Osteoblast (primary cell): ENCODE measurements around the gene SENP3. TPM values are rescaled to one million over a fixed set of nuclear protein-coding genes. Genes with fewer than 3 reads are reported as not detected.

ENCODE experiments used
- DNase-seq: peaks from one replicate; pipeline ENCODE4 v3.0.0; 2011; ENCODE audit warnings: low spot score, mixed read lengths; ENCODE audit not compliant: insufficient read length; ENCODE audit errors: missing footprints
- H2AFZ ChIP-seq: 2 replicates; pipeline ENCODE4 v1.6.0; 2011; ENCODE audit warnings: mild to moderate bottlenecking, low read length
- H3K27ac ChIP-seq: 2 replicates; pipeline ENCODE4 v1.5.1; 2011; ENCODE audit warnings: mild to moderate bottlenecking, low read depth, low read length, moderate library complexity
- H3K27me3 ChIP-seq: 2 replicates; pipeline ENCODE4 v1.6.0; 2012; ENCODE audit warnings: mild to moderate bottlenecking, control low read depth, inconsistent platforms, low read length, moderate library complexity; ENCODE audit not compliant: insufficient read depth
- H3K36me3 ChIP-seq: 2 replicates; pipeline ENCODE4 v1.5.1; 2011; ENCODE audit warnings: mild to moderate bottlenecking, low read length, control low read depth, moderate library complexity; ENCODE audit not compliant: insufficient read depth
- H3K4me1 ChIP-seq: 2 replicates; pipeline ENCODE4 v1.5.1; 2011; ENCODE audit warnings: mild to moderate bottlenecking, low read length, control low read depth, moderate library complexity; ENCODE audit not compliant: insufficient read depth
- H3K4me2 ChIP-seq: 2 replicates; pipeline ENCODE4 v1.6.0; 2011; ENCODE audit warnings: mild to moderate bottlenecking, low read length; ENCODE audit not compliant: insufficient read depth
- H3K4me3 ChIP-seq: fragments of 200-600 bp; sonication (generic); 3 replicates; pipeline ENCODE4 v1.5.1; 2012; ENCODE audit warnings: mild to moderate bottlenecking, low read length, inconsistent platforms; ENCODE audit not compliant: insufficient read depth
- H3K79me2 ChIP-seq: 2 replicates; pipeline ENCODE4 v1.6.0; 2012; ENCODE audit warnings: mild to moderate bottlenecking, low read length, control low read depth, inconsistent platforms; ENCODE audit not compliant: insufficient read depth
- H3K9me3 ChIP-seq: 2 replicates; pipeline ENCODE4 v1.5.1; 2011; ENCODE audit warnings: low read depth, low read length, control low read depth
- H4K20me1 ChIP-seq: 2 replicates; pipeline ENCODE4 v1.6.0; 2012; ENCODE audit warnings: mild to moderate bottlenecking, low read length, control low read depth; ENCODE audit not compliant: insufficient read depth
- total RNA-seq: library from RNA; depleted of rRNA; stranded (reverse); fragments of >200 nt; gene quantifications from 2 replicates; pipeline ENCODE4 v1.2.3, GENCODE V29; 2012
- TF ChIP-seq, protein P1 (sequence below): IDR thresholded peaks from 2 replicates; pipeline ENCODE4 v1.5.1; 2011; ENCODE audit warnings: mild to moderate bottlenecking, low read depth, low read length, moderate library complexity; ENCODE audit errors: extremely low read depth

SENP3 gene
- total RNA-seq, 1 donor = 68.0 TPM

GRCh38 chr17:7548585-7549400, 12.9 kb upstream of the SENP3 start, which contains the start of gene TNFSF12:
TNFSF12 (plus strand) TSS chr17:7549058; CDS start chr17:7549154, 96 bp downstream.
- H3K4me3 ChIP-seq = peak within 1 kb of the TSS; percentile 80
- no peaks in the 10 kb centered on the region for H3K36me3 ChIP-seq
- no peaks in the 10 kb centered on the region for H3K79me2 ChIP-seq
- DNase-seq = peak; percentile 92
- peak within 1 kb of the TSS; percentile 88 for H3K4me2 ChIP-seq
- H3K9me3 ChIP-seq = no peaks in the 10 kb centered on the region
- H3K27ac ChIP-seq = peak within 1 kb of the TSS; percentile 33
- TF ChIP-seq, protein P1, sequence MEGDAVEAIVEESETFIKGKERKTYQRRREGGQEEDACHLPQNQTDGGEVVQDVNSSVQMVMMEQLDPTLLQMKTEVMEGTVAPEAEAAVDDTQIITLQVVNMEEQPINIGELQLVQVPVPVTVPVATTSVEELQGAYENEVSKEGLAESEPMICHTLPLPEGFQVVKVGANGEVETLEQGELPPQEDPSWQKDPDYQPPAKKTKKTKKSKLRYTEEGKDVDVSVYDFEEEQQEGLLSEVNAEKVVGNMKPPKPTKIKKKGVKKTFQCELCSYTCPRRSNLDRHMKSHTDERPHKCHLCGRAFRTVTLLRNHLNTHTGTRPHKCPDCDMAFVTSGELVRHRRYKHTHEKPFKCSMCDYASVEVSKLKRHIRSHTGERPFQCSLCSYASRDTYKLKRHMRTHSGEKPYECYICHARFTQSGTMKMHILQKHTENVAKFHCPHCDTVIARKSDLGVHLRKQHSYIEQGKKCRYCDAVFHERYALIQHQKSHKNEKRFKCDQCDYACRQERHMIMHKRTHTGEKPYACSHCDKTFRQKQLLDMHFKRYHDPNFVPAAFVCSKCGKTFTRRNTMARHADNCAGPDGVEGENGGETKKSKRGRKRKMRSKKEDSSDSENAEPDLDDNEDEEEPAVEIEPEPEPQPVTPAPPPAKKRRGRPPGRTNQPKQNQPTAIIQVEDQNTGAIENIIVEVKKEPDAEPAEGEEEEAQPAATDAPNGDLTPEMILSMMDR = no peak
- peaks cover 10% of the 10 kb centered on the region for H3K4me1 ChIP-seq
- no peaks in the 10 kb centered on the region for H4K20me1 ChIP-seq
- peaks cover 4% of the 10 kb centered on the region for H3K27me3 ChIP-seq
- H2AFZ ChIP-seq = peak within 1 kb of the TSS; percentile 78

DNA sequence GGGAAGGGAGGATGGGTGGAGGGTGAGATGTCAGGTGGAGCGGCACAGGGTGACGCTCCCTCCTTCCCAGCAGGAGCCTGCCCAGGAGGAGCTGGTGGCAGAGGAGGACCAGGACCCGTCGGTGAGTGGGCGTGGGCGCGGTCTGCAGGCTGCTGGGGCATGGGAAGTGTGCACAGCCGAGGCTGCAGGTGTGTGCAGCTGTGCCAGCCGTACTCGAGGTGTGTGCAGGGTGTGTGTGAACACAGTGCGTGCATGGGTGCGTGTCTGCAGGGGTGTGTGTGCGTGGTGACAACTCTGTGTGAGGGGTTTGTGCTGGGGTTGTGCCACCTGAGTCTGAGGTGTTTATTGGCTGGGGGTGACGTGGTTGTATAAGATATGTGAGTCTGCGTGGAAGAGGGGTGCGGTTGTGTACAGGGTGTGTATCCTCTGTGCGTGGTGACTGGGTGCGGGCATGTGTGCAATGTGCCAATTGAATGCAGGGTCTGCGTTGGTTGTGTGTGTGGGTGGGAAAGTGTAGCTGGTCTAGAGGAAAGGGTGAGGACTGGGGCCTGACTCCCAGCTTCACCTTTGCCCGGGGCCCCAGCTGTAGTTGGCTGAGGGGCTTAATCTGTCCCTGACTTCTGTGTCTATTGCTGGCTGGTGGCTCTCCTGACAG, 12.2 kb upstream of the SENP3 start:
- Histone ChIP-seq H3K4me2 (peak overlapping the region; percentile 88), H4K20me1 (no peaks in the 10 kb centered on the region), H2AFZ (peak overlapping the region; percentile 75), H3K9me3 (no peaks in the 10 kb centered on the region), H3K4me3 (peak overlapping the region; percentile 80), H3K36me3 (no peaks in the 10 kb centered on the region), H3K27ac (no peak overlapping the region), H3K4me1 (peaks cover 10% of the 10 kb centered on the region), H3K79me2 (no peaks in the 10 kb centered on the region), H3K27me3 (no peaks in the 10 kb centered on the region)
- DNase-seq = peak; percentile 58
- TF ChIP-seq, protein P1 = no peak

GRCh38 chr17:7550344-7550743, 11.4 kb upstream of the SENP3 start:
- Histone ChIP-seq H3K36me3 (no peaks in the 10 kb centered on the region), H2AFZ (no peak overlapping the region), H4K20me1 (no peaks in the 10 kb centered on the region), H3K4me1 (peaks cover 10% of the 10 kb centered on the region), H3K4me2 (no peak overlapping the region), H3K27me3 (no peaks in the 10 kb centered on the region), H3K4me3 (no peak overlapping the region), H3K27ac (no peak overlapping the region), H3K9me3 (no peaks in the 10 kb centered on the region), H3K79me2 (no peaks in the 10 kb centered on the region)
- no peak for DNase-seq
- TF ChIP-seq, protein P1 = no peak

GRCh38 chr17:7551396-7551795, 10.3 kb upstream of the SENP3 start:
- H4K20me1 ChIP-seq = no peaks in the 10 kb centered on the region
- H3K4me2 ChIP-seq = no peak overlapping the region
- no peaks in the 10 kb centered on the region for H3K79me2 ChIP-seq
- peaks cover 10% of the 10 kb centered on the region for H3K4me1 ChIP-seq
- no peak overlapping the region for H3K4me3 ChIP-seq
- no peak for DNase-seq
- no peaks in the 10 kb centered on the region for H3K27me3 ChIP-seq
- H2AFZ ChIP-seq = no peak overlapping the region
- TF ChIP-seq, protein P1 = no peak
- H3K27ac ChIP-seq = no peak overlapping the region
- no peaks in the 10 kb centered on the region for H3K36me3 ChIP-seq
- no peaks in the 10 kb centered on the region for H3K9me3 ChIP-seq
